Measurements from ENCODE around the gene ZKSCAN5. TPM values are rescaled to one million over a fixed set of nuclear protein-coding genes. Genes with fewer than 3 reads are reported as not detected.

ZKSCAN5 gene
- total RNA-seq, 1 donor = 12.3 TPM

DNA sequence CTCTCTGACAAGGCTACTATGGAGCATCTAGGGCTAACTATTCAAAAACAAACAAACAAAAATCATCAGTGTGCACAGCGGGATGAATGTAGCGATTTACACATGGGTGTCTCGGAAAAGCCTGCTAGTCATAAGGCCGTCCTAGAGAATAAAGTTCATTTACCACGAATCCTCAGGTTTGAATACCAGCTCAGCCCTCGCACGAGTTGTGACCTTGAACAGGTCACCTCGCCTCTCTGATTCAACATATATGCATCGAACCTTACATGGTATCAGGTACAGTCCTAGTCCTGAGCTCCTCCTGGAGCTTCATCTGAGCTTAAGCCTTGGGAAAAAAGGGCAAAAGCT lies 39.1 kb upstream of the ZKSCAN5 start:
- H3K27me3 ChIP-seq (ENCODE audit: insufficient read depth, low read length) = no peaks in the 10 kb centered on the region
- H4K20me1 ChIP-seq (ENCODE audit: insufficient read depth, low read length) = peaks cover 9% of the 10 kb centered on the region
- DNase-seq (ENCODE audit: insufficient read length, low spot score, missing footprints) = no peak
- H3K36me3 ChIP-seq (ENCODE audit: insufficient read depth, low read length) = peaks cover 14% of the 10 kb centered on the region
- H2AFZ ChIP-seq (ENCODE audit: low read length) = peak overlapping the region; percentile 98
- peak overlapping the region; percentile 78 for H3K4me3 ChIP-seq (ENCODE audit: insufficient read depth, low read length)
- H3K27ac ChIP-seq (ENCODE audit: low read depth, low read length) = peak overlapping the region; percentile 83
- no peaks in the 10 kb centered on the region for H3K9me3 ChIP-seq (ENCODE audit: low read depth, low read length)
- H3K4me2 ChIP-seq (ENCODE audit: insufficient read depth, low read length) = peak overlapping the region; percentile 84
- peaks cover 57% of the 10 kb centered on the region for H3K79me2 ChIP-seq (ENCODE audit: insufficient read depth, low read length)
- TF ChIP-seq, protein P1, sequence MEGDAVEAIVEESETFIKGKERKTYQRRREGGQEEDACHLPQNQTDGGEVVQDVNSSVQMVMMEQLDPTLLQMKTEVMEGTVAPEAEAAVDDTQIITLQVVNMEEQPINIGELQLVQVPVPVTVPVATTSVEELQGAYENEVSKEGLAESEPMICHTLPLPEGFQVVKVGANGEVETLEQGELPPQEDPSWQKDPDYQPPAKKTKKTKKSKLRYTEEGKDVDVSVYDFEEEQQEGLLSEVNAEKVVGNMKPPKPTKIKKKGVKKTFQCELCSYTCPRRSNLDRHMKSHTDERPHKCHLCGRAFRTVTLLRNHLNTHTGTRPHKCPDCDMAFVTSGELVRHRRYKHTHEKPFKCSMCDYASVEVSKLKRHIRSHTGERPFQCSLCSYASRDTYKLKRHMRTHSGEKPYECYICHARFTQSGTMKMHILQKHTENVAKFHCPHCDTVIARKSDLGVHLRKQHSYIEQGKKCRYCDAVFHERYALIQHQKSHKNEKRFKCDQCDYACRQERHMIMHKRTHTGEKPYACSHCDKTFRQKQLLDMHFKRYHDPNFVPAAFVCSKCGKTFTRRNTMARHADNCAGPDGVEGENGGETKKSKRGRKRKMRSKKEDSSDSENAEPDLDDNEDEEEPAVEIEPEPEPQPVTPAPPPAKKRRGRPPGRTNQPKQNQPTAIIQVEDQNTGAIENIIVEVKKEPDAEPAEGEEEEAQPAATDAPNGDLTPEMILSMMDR (IDR thresholded peaks at IDR 0.05; ENCODE audit: extremely low read depth, low read depth, low read length) = no peak
- H3K4me1 ChIP-seq (ENCODE audit: insufficient read depth, low read length) = peaks cover 13% of the 10 kb centered on the region

DNA sequence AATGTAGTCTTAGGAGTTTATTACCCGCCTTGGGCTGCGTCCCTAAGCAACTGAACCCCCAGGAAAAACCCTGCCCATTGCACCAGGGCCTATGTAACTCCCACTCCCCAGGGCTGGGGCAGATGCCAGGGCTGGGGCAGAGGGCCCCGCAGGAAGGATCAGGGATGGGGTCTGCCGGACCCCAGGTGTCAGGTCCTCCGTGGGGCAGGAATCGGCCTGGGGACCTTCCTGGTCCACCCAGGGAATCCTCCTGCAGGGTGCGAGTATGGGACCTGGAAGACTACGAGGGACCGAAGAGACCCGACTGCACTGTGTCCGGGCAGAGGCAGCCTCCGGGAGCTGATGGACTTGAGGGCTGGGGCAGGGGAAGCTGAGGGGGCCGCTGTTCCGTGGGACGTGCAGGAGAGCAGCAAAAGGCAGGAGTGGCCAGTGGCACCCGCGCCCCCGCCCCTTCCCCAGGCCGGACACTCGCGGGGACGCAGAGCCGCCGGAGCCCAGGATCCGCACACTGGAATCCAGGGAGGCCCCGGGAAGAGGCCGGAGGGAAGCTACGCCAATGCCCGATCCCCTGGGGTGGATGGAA lies 36.0 kb upstream of the ZKSCAN5 start:
- Histone ChIP-seq H3K27me3 (ENCODE audit: insufficient read depth, low read length) (no peaks in the 10 kb centered on the region), H3K36me3 (ENCODE audit: insufficient read depth, low read length) (peaks cover 6% of the 10 kb centered on the region), H3K4me2 (ENCODE audit: insufficient read depth, low read length) (no peak overlapping the region), H3K4me3 (ENCODE audit: insufficient read depth, low read length) (no peak overlapping the region), H3K4me1 (ENCODE audit: insufficient read depth, low read length) (peaks cover 13% of the 10 kb centered on the region), H3K27ac (ENCODE audit: low read depth, low read length) (no peak overlapping the region), H3K79me2 (ENCODE audit: insufficient read depth, low read length) (peaks cover 35% of the 10 kb centered on the region), H4K20me1 (ENCODE audit: insufficient read depth, low read length) (peaks cover 2% of the 10 kb centered on the region), H2AFZ (ENCODE audit: low read length) (no peak overlapping the region), H3K9me3 (ENCODE audit: low read depth, low read length) (no peaks in the 10 kb centered on the region)
- TF ChIP-seq, protein P1 (IDR thresholded peaks at IDR 0.05; ENCODE audit: extremely low read depth, low read depth, low read length) = no peak
- peak; percentile 49 for DNase-seq (ENCODE audit: insufficient read length, low spot score, missing footprints)

DNA sequence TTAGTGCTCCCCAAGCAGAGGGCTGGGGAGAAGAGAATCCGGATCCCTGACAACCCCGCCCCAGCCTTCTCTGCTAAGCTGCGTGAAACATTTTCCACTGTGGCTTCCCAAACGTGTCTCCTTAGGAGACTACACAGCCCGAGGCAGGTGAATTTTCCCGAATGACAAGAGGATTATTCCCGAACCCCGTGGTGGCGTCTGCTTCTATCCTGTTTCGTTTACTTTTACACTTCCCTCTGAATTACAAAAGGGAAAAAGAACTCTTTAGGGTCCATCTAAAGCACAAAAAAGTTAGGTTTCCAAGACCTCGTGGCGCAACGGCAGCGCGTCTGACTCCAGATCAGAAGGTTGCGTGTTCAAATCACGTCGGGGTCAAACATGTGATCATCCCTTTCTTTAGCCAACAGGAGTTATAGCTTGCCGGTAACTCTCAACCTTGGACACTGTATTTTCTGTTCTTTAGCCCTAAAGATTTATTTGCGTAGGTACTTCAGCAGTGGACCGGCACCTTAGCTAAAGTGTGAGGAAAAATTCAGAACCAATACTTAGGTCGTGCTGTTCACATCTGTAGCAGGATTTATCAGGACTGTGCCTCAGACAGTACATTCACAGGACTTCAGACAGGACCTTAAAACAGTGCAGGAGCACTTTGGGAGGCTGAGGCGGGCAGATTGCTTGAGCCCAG lies 34.9 kb upstream of the ZKSCAN5 start:
- H3K36me3 ChIP-seq (ENCODE audit: insufficient read depth, low read length) = no peaks in the 10 kb centered on the region
- peaks cover 13% of the 10 kb centered on the region for H3K4me1 ChIP-seq (ENCODE audit: insufficient read depth, low read length)
- H3K9me3 ChIP-seq (ENCODE audit: low read depth, low read length) = no peaks in the 10 kb centered on the region
- peak; percentile 45 for DNase-seq (ENCODE audit: insufficient read length, low spot score, missing footprints)
- TF ChIP-seq, protein P1 (IDR thresholded peaks at IDR 0.05; ENCODE audit: extremely low read depth, low read depth, low read length) = no peak
- peak overlapping the region; percentile 4 for H3K4me3 ChIP-seq (ENCODE audit: insufficient read depth, low read length)
- peaks cover 35% of the 10 kb centered on the region for H3K79me2 ChIP-seq (ENCODE audit: insufficient read depth, low read length)
- no peak overlapping the region for H3K27ac ChIP-seq (ENCODE audit: low read depth, low read length)
- peak overlapping the region; percentile 7 for H3K4me2 ChIP-seq (ENCODE audit: insufficient read depth, low read length)
- no peaks in the 10 kb centered on the region for H3K27me3 ChIP-seq (ENCODE audit: insufficient read depth, low read length)
- H2AFZ ChIP-seq (ENCODE audit: low read length) = peak overlapping the region; percentile 51
- H4K20me1 ChIP-seq (ENCODE audit: insufficient read depth, low read length) = no peaks in the 10 kb centered on the region

DNA sequence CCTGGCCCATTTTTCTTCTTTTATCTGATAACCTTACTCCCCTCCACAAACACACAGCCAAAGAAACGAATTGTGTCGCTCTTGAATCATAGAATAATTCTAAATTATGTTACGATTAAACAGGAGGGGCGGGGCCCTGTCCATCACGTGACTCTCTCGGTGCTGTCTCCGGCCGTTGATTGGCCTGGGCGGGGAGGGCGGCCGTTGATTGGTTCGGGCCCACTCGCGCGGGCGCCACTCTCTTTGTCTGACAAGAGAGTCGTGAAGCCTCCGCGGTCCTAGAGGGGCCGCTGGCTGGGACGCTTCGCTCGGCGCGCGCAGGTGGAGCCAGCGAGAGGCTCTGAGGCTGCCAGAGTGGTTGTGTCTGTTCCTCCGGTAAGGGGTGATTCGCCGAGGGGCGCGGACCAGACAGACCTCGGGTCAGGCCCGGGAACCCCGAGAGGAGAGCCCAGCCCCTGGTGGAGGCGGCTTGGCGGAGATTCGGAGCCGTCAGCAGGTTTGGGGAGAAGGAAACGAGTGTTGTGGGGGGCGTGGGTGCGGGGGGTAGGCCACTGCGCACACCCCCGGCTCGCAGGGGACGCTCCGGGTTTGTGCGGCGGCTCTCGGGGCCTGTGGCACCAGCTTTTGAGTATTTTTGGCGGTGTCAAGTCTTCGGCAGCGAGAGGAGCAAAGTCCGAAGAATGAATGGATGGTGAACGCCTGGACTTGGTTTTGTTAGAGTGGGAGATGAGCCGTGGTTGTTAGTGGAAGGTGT lies 31.7 kb upstream of the ZKSCAN5 start, which contains the start of gene ZNF789:
ZNF789 (plus strand) TSS at position 330 of the 754 bp plus-strand sequence. CDS start 3,567 bp downstream, outside the sequence.
- Histone ChIP-seq H3K79me2 (ENCODE audit: insufficient read depth, low read length) (peaks cover 48% of the 10 kb centered on the region), H3K4me3 (ENCODE audit: insufficient read depth, low read length) (peak within 1 kb of the TSS; percentile 92), H3K4me1 (ENCODE audit: insufficient read depth, low read length) (no peaks in the 10 kb centered on the region), H2AFZ (ENCODE audit: low read length) (peak within 1 kb of the TSS; percentile 84), H3K36me3 (ENCODE audit: insufficient read depth, low read length) (peaks cover 5% of the 10 kb centered on the region), H4K20me1 (ENCODE audit: insufficient read depth, low read length) (peaks cover 3% of the 10 kb centered on the region), H3K27me3 (ENCODE audit: insufficient read depth, low read length) (no peaks in the 10 kb centered on the region), H3K9me3 (ENCODE audit: low read depth, low read length) (no peaks in the 10 kb centered on the region), H3K4me2 (ENCODE audit: insufficient read depth, low read length) (peak within 1 kb of the TSS; percentile 79), H3K27ac (ENCODE audit: low read depth, low read length) (peak within 1 kb of the TSS; percentile 66)
- TF ChIP-seq, protein P1 (IDR thresholded peaks at IDR 0.05; ENCODE audit: extremely low read depth, low read depth, low read length) = no peak
- DNase-seq (ENCODE audit: insufficient read length, low spot score, missing footprints) = peak; percentile 100
